Measurements from ENCODE around the gene PPP3CA.

Gene PPP3CA

DNA sequence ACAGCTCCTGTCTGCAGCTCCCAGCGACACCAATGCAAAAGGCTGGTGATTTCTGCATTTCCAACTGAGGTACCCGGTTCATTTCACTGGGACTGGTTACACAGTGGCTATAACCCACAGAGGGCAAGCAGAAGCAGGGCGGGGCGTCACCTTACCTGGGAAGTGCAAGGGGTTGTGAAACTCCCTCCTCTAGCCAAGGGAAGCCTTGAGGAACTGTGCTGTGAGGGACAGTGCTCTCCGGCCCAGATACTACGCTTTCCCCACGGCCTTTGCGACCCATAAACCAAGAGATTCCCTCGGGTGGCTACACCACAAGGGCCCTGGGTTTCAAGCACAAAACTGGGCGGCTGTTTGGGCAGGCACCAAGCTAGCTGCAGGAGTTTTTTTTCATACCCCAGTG is 218.9 kb downstream of the PPP3CA start:
- no peak for TF ChIP-seq NFIC (IDR thresholded peaks at IDR 0.05)
- TF ChIP-seq CEBPB (IDR thresholded peaks at IDR 0.05), result no peak
- no peak for TF ChIP-seq YY1 (IDR thresholded peaks at IDR 0.05; ENCODE audit: low read depth)
- no peak for TF ChIP-seq EP300 (IDR thresholded peaks at IDR 0.05; ENCODE audit: borderline replicate concordance)
- TF ChIP-seq TAF1 (IDR thresholded peaks at IDR 0.05; ENCODE audit: low read depth), result no peak
- TF ChIP-seq TCF12 (IDR thresholded peaks at IDR 0.05; ENCODE audit: low read depth), result no peak
- TF ChIP-seq ZBTB7A (IDR thresholded peaks at IDR 0.05; ENCODE audit: low read depth), result no peak
- no peak for TF ChIP-seq FOXM1 (IDR thresholded peaks at IDR 0.05; ENCODE audit: borderline replicate concordance, low read depth)
- no peak for TF ChIP-seq USF1 (IDR thresholded peaks at IDR 0.05)
- TF ChIP-seq CREB1 (IDR thresholded peaks at IDR 0.05; ENCODE audit: low read depth), result no peak
- no peak for TF ChIP-seq RAD21 (IDR thresholded peaks at IDR 0.05; ENCODE audit: low read depth)
- no peak for TF ChIP-seq TEAD4 (IDR thresholded peaks at IDR 0.05)
- TF ChIP-seq, protein P1, sequence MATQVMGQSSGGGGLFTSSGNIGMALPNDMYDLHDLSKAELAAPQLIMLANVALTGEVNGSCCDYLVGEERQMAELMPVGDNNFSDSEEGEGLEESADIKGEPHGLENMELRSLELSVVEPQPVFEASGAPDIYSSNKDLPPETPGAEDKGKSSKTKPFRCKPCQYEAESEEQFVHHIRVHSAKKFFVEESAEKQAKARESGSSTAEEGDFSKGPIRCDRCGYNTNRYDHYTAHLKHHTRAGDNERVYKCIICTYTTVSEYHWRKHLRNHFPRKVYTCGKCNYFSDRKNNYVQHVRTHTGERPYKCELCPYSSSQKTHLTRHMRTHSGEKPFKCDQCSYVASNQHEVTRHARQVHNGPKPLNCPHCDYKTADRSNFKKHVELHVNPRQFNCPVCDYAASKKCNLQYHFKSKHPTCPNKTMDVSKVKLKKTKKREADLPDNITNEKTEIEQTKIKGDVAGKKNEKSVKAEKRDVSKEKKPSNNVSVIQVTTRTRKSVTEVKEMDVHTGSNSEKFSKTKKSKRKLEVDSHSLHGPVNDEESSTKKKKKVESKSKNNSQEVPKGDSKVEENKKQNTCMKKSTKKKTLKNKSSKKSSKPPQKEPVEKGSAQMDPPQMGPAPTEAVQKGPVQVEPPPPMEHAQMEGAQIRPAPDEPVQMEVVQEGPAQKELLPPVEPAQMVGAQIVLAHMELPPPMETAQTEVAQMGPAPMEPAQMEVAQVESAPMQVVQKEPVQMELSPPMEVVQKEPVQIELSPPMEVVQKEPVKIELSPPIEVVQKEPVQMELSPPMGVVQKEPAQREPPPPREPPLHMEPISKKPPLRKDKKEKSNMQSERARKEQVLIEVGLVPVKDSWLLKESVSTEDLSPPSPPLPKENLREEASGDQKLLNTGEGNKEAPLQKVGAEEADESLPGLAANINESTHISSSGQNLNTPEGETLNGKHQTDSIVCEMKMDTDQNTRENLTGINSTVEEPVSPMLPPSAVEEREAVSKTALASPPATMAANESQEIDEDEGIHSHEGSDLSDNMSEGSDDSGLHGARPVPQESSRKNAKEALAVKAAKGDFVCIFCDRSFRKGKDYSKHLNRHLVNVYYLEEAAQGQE (IDR thresholded peaks at IDR 0.05; ENCODE audit: low read depth), result no peak
- no peak for TF ChIP-seq EGR1 (IDR thresholded peaks at IDR 0.05)
- TF ChIP-seq, protein P2, sequence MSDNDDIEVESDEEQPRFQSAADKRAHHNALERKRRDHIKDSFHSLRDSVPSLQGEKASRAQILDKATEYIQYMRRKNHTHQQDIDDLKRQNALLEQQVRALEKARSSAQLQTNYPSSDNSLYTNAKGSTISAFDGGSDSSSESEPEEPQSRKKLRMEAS (IDR thresholded peaks at IDR 0.05), result no peak

GRCh38 chr4:101127176-101127790 is 220.0 kb downstream of the PPP3CA start:
- TF ChIP-seq CEBPB (IDR thresholded peaks at IDR 0.05), result no peak
- no peak for TF ChIP-seq TCF12 (IDR thresholded peaks at IDR 0.05; ENCODE audit: low read depth)
- no peak for TF ChIP-seq ZBTB7A (IDR thresholded peaks at IDR 0.05; ENCODE audit: low read depth)
- TF ChIP-seq, protein P2 (IDR thresholded peaks at IDR 0.05), result no peak

GRCh38 chr4:101126059-101126458 is 221.3 kb downstream of the PPP3CA start:
- TF ChIP-seq EGR1 (IDR thresholded peaks at IDR 0.05) (no peak), RAD21 (IDR thresholded peaks at IDR 0.05; ENCODE audit: low read depth) (no peak), USF1 (IDR thresholded peaks at IDR 0.05) (no peak), TEAD4 (IDR thresholded peaks at IDR 0.05) (no peak), ZBTB7A (IDR thresholded peaks at IDR 0.05; ENCODE audit: low read depth) (no peak), YY1 (IDR thresholded peaks at IDR 0.05; ENCODE audit: low read depth) (no peak), TAF1 (IDR thresholded peaks at IDR 0.05; ENCODE audit: low read depth) (no peak), TCF12 (IDR thresholded peaks at IDR 0.05; ENCODE audit: low read depth) (no peak)

GRCh38 chr4:101125045-101125942 is 222.0 kb downstream of the PPP3CA start:
- no peak for TF ChIP-seq TEAD4 (IDR thresholded peaks at IDR 0.05)
- TF ChIP-seq YY1 (IDR thresholded peaks at IDR 0.05; ENCODE audit: low read depth), result no peak
- TF ChIP-seq EGR1 (IDR thresholded peaks at IDR 0.05), result no peak
- no peak for TF ChIP-seq FOXM1 (IDR thresholded peaks at IDR 0.05; ENCODE audit: borderline replicate concordance, low read depth)
- TF ChIP-seq, protein P1 (IDR thresholded peaks at IDR 0.05; ENCODE audit: low read depth), result no peak
- no peak for TF ChIP-seq TAF1 (IDR thresholded peaks at IDR 0.05; ENCODE audit: low read depth)
- TF ChIP-seq EP300 (IDR thresholded peaks at IDR 0.05; ENCODE audit: borderline replicate concordance), result no peak
- no peak for TF ChIP-seq TCF12 (IDR thresholded peaks at IDR 0.05; ENCODE audit: low read depth)
- no peak for TF ChIP-seq CEBPB (IDR thresholded peaks at IDR 0.05)
- no peak for TF ChIP-seq USF1 (IDR thresholded peaks at IDR 0.05)

GRCh38 chr4:101123231-101123630 is 224.1 kb downstream of the PPP3CA start:
- TF ChIP-seq, protein P1 (IDR thresholded peaks at IDR 0.05; ENCODE audit: low read depth), result no peak
- TF ChIP-seq FOXM1 (IDR thresholded peaks at IDR 0.05; ENCODE audit: borderline replicate concordance, low read depth) (no peak), CEBPB (IDR thresholded peaks at IDR 0.05) (no peak), TCF12 (IDR thresholded peaks at IDR 0.05; ENCODE audit: low read depth) (no peak), TEAD4 (IDR thresholded peaks at IDR 0.05) (no peak), TAF1 (IDR thresholded peaks at IDR 0.05; ENCODE audit: low read depth) (no peak), EGR1 (IDR thresholded peaks at IDR 0.05) (no peak), USF1 (IDR thresholded peaks at IDR 0.05) (no peak), CREB1 (IDR thresholded peaks at IDR 0.05; ENCODE audit: low read depth) (no peak), RAD21 (IDR thresholded peaks at IDR 0.05; ENCODE audit: low read depth) (no peak)
- TF ChIP-seq, protein P2 (IDR thresholded peaks at IDR 0.05), result no peak
